DOHH2 (cell line): ENCODE data around the gene TNPO3.

Experiments used
- CTCF ChIP-seq: fragments of 200-600 bp; sonication (generic); IDR thresholded peaks from one replicate; pipeline ENCODE4 v1.5.1; 2014; ENCODE audit warnings: antibody characterized with exemption, mild to moderate bottlenecking, low read depth, low read length; ENCODE audit not compliant: poor library complexity, severe bottlenecking
- EZH2phosphoT487 ChIP-seq: fragments of 200-600 bp; sonication (generic); IDR thresholded peaks from 2 replicates; pipeline ENCODE4 v1.6.1; 2017; ENCODE audit warnings: borderline replicate concordance, mild to moderate bottlenecking, antibody characterized with exemption, low read length, moderate library complexity, mixed read lengths

- TF ChIP-seq CTCF (no peak), EZH2phosphoT487 (no peak)
Measured at GRCh38 chr7:128923411-128923800, 131.5 kb downstream of the TNPO3 start.
